Erythroblast (primary cell): ENCODE results near the gene CCM2L.

Experiments used
- GATA1 ChIP-seq: IDR thresholded peaks from 2 replicates; pipeline ENCODE4 v1.6.1; 2011; ENCODE audit warnings: low read depth, mild to moderate bottlenecking, control low read depth, low read length, moderate library complexity
- POLR2A ChIP-seq: IDR thresholded peaks from 2 replicates; pipeline ENCODE4 v1.6.1; 2011; ENCODE audit warnings: mild to moderate bottlenecking, low read length

DNA sequence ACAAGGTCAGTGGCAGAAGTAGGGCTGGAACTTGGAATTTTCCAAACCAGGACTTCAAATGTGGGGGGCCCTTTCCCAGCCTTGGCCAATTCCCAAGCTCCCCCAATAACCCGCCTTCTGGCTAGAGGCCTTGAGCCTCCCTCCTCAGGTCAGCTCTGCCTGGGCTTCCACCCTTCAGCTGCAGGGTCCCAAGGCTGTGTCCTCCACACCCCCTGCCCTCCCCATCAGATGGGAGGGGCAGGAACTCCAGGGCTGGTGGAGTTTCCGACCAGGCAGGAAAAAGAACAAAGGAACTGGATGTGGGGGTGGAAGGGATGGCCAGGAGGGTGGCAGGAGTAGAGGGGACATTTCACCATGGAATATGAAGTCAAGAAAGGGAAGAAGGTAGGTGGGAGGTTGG is at the start of gene CCM2L:
- TF ChIP-seq POLR2A: no peak
- no peak for TF ChIP-seq GATA1
